Naive thymus-derived CD8-positive, alpha-beta T cell (primary cell): ENCODE measurements around the gene SPRY4. TPM values are rescaled to one million over a fixed set of nuclear protein-coding genes. Genes with fewer than 3 reads are reported as not detected.
"Not testable (repeated sequence)": the region's sequence is repeated elsewhere in the genome, so short reads cannot be mapped to it uniquely, and the experiment has no call there.

Experiments used
- ATAC-seq, 2 donors: fragments of 150-1000 bp; cut with Tn5 transposase in 1 of 2; sonication (Bioruptor Pico), chemical (Tn5 transposase) in 1 of 2; 1 replicate in 1 of 2; 2 replicates in 1 of 2; pipeline ENCODE4 v1.10.0; 2021; ENCODE audit warnings: mild to moderate bottlenecking in 2 of 2, moderate library complexity in 2 of 2
- POLR2A ChIA-PET: fragments of 350-600 bp; sonication (Branson Sonifier 250); formaldehyde crosslinking; loops from one replicate; lab custom pipeline; 2021; ENCODE audit warnings: antibody characterized with exemption; lab: Charles Lee
- DNase-seq, 10 donors: peaks; one replicate each; pipeline versions ENCODE4 v3.0.0 to v3.0.0-alpha.2; 2020 to 2022
- H3K27ac Mint-ChIP-seq, 10 donors: one replicate each; pipeline ENCODE4 v1.8.0; 2020 to 2022; ENCODE audit warnings: mild to moderate bottlenecking in 10 of 10, mixed read lengths in 10 of 10, moderate library complexity in 4 of 10, inconsistent platforms in 1 of 10
- H3K27me3 Mint-ChIP-seq, 5 donors: one replicate each; pipeline ENCODE4 v1.8.0; 2021 to 2022; ENCODE audit warnings: mixed read lengths in 5 of 5
- H3K36me3 Mint-ChIP-seq, 3 donors: one replicate each; pipeline ENCODE4 v1.8.0; 2020 to 2022; ENCODE audit warnings: mixed read lengths in 3 of 3, mild to moderate bottlenecking in 2 of 3, inconsistent platforms in 1 of 3
- H3K4me1 Mint-ChIP-seq, 4 donors: one replicate each; pipeline ENCODE4 v1.8.0; 2021 to 2022; ENCODE audit warnings: mixed read lengths in 4 of 4
- H3K4me3 Mint-ChIP-seq, 10 donors: one replicate each; pipeline ENCODE4 v1.8.0; 2020 to 2022; ENCODE audit warnings: mild to moderate bottlenecking in 10 of 10, mixed read lengths in 10 of 10, moderate library complexity in 6 of 10, inconsistent platforms in 1 of 10
- H3K9me3 Mint-ChIP-seq, 9 donors: one replicate each; pipeline ENCODE4 v1.8.0; 2020 to 2022; ENCODE audit warnings: mixed read lengths in 9 of 9, mild to moderate bottlenecking in 3 of 9, inconsistent platforms in 1 of 9, moderate library complexity in 1 of 9
- polyA plus RNA-seq, 3 donors: library from polyadenylated mRNA; unstranded; fragments of 300-500 nt; fragmentation: Illumina TruSeq; gene quantifications; one replicate each; pipeline ENCODE4 v1.2.3, GENCODE V29; 2021
- total RNA-seq, 8 experiments: library from RNA in 2 of 8; stranded (reverse) in 2 of 8; gene quantifications; one replicate each; pipeline ENCODE4 v1.2.3 and lab custom pipeline; 2021 to 2026

SPRY4 gene, protein sequence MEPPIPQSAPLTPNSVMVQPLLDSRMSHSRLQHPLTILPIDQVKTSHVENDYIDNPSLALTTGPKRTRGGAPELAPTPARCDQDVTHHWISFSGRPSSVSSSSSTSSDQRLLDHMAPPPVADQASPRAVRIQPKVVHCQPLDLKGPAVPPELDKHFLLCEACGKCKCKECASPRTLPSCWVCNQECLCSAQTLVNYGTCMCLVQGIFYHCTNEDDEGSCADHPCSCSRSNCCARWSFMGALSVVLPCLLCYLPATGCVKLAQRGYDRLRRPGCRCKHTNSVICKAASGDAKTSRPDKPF
- total RNA-seq (not detected), polyA plus RNA-seq (not detected), total RNA-seq (lab: John Stamatoyannopoulos, UW) (0 to 2.6 (median 1.0) reads per million in 6 experiments)

DNA sequence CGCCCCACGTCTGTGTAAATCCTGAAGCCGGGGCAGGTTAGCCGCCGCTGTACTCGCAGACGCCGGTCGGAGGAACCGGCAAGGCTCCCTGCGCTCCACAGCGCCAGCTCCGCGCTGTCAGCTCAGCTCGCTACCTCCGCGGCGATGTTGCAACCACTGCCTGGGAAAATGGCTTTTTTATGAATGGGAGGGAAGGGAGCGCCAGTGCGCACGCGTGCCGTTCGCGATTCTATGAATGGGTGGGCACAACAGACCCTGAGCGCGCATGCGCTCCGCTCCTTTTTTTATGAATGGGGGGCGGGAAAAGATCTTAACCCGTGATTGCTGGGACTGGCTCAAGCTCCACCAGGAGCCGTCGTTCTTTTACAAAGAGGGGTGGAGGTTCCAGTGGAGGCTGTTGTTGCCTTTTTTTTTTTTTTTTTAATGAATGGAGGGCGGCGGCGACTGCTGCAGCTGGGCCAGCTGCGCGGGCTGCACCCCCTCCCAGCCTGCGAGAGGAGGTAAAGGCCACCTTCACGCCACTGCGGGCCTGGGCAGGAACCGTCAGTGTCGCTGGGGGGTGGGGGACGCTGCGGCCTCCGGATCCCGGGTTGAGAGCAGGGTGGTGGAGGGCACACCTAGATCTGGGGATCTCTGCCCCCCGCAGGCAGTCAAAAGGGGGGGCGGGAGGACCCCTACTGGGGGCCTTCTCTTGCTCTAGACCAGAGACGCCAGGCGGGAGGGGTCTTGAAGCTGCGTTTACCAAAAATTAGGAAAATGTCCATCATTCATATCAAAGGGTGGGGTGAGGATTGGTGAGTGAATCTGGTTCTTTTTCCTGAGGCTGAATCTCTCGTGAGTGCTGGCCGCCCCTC is at the start of gene SPRY4:
Gene SPRY4, minus strand, starts transcription at position 151 of the 854 bp plus-strand sequence. CDS start 9,913 bp downstream, outside the sequence.
- POLR2A ChIA-PET: interaction anchor here (0.6 to 2.8 kb wide), 7 partner anchors 14 to 356 kb away, joined by 3 to 19 read pairs (median 3); partner anchors contain the start of gene RNF14

DNA sequence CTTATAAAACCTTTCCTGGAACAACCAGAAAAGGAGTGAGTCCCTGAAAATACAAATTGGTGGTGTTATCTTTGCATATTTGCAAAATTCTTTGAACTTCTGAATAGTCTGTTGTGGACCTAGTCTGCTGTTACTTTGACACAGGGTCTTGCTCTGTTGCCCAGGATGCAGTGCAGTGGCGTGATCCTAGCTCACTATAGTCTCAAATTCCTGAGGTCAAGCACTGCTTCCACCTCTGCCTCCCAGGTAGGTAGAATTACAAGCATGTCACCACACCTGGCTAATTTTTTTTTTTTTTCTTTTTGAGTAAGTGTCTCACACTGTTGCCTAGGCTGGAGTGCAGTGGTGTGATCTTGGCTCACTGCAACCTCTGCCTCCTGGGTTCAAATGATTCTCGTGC is 43.7 kb upstream of the SPRY4 start:
- Mint-ChIP-seq H3K4me1 (peaks cover 0 to 11% (median 7%) of the 10 kb centered on the region in 4 donors), H3K4me3 (no peak overlapping the region), H3K9me3 (no peaks in the 10 kb centered on the region), H3K36me3 (no peaks in the 10 kb centered on the region), H3K27me3 (peaks cover 1 to 9% (median 6%) of the 10 kb centered on the region in 5 donors), H3K27ac (no peak overlapping the region)
- DNase-seq (no peak), ATAC-seq (no peak)
- POLR2A ChIA-PET: interaction anchor here (0.6 to 1.3 kb wide), 2 partner anchors 10 to 12 kb away, joined by 5 to 6 read pairs; no protein-coding TSS in a partner anchor

More for the DNA sequence above, at the start of gene SPRY4:
- ATAC-seq (peak; percentile 75 to 79), DNase-seq (peak; percentile 69 to 90 (median 78))
- no peaks in the 10 kb centered on the region for H3K36me3 Mint-ChIP-seq
- H3K4me3 Mint-ChIP-seq: peak within 1 kb of the TSS; percentile 78 to 92 (median 88)
- peaks cover 16 to 48% (median 30%) of the 10 kb centered on the region in 4 donors for H3K4me1 Mint-ChIP-seq
- H3K9me3 Mint-ChIP-seq: no peaks in the 10 kb centered on the region
- peaks cover 43 to 98% (median 63%) of the 10 kb centered on the region in 5 donors for H3K27me3 Mint-ChIP-seq
- peak within 1 kb of the TSS in 5 of 10 donors; percentile 31 to 86 (median 52) for H3K27ac Mint-ChIP-seq

DNA sequence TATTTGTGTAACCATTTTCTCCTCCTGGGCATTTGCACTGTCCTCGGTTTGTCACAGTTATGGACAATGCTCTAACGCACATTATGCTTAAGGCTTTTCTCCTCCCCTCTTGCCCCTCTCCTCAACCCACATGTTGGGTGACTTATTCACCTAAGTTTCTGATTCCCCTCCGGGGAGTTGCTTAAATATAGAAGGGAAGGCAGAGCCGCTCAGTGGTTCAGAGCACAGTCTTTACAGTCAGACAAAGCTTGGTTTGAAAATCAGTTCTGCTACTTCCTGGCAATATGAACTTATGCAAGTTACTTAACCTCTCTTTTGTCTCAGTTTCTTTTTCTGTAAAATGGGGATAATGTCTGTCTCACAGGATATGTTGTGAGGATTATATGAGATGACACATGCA is 41.2 kb upstream of the SPRY4 start:
- POLR2A ChIA-PET: no interaction called here
- DNase-seq (no peak), ATAC-seq (no peak)
- H3K4me1 Mint-ChIP-seq: peaks cover under 1 to 13% (median 7%) of the 10 kb centered on the region in 4 donors
- no peak overlapping the region for H3K4me3 Mint-ChIP-seq
- peak overlapping the region in 1 of 10 donors; percentile 0 for H3K27ac Mint-ChIP-seq
- H3K36me3 Mint-ChIP-seq: no peaks in the 10 kb centered on the region
- H3K9me3 Mint-ChIP-seq: no peaks in the 10 kb centered on the region
- H3K27me3 Mint-ChIP-seq: peaks cover 1 to 9% (median 6%) of the 10 kb centered on the region in 5 donors

DNA sequence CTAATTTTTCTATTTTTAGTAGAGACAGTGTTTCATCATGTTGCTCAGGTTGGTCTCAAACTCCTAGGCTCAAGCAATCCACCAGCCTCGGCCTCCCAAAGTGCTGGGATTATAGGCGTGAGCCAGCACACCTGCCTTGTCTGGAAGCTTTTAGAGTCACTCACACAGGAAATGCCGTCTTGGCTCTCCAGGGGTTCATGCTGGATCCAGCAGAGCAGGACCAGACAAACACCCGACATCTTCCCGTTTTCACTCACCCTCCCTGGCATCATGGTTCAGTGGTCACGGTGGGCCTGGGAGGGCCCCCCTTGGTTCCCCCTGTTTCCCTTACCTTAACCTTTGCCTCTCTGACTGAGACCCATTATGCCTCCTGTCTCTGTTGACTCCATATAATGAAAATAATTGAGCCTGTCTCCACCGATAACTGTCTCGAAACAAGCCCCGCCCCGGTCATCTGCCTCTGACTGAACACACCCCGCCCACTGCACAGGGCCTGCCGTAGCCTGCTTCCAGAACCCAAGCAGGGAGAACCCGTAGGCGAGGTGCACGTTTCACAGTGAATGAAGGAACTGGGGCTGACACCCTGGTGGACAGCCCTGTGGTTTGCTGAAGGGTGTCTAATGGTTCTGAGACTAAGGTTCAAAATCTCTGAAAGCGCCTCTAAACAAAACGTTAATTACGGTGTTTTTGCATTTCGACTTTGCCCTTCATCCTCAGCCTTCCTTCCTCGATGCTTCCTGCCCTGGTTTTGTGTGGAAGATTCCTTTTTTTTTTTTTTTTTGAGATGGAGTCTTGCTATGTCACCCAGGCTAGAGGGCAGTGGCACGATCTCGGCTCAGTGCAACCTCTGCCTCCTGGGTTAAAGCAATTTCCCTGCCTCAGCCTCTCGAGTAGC is 39.7 kb upstream of the SPRY4 start:
- POLR2A ChIA-PET: no interaction called here
- no peak for DNase-seq
- Mint-ChIP-seq H3K27me3 (peaks cover 0 to 9% (median 6%) of the 10 kb centered on the region in 5 donors), H3K9me3 (no peaks in the 10 kb centered on the region), H3K4me1 (peaks cover 8 to 25% (median 19%) of the 10 kb centered on the region in 4 donors), H3K36me3 (no peaks in the 10 kb centered on the region), H3K27ac (no peak overlapping the region), H3K4me3 (no peak overlapping the region)
- no peak for ATAC-seq

DNA sequence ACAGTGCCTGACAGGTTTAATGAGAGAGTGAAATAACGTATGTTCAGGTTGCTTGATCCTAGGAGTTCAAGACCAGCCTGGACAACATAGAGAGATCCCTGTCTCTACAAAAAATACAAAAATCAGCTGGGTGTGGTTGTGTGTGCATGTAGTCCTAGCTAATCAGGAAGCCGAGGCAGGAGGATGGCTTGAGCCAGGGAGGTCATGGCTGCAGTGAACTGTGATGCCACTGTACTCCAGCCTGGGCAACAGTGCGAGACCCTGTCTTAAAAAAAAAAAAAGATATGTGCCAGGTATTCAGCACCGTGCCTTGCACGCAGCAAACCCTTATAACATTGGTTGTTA is 38.8 kb upstream of the SPRY4 start:
- no peaks in the 10 kb centered on the region for H3K36me3 Mint-ChIP-seq
- H3K4me1 Mint-ChIP-seq: peaks cover 8 to 33% (median 25%) of the 10 kb centered on the region in 4 donors
- DNase-seq (no peak), ATAC-seq (no peak)
- no peak overlapping the region for H3K27ac Mint-ChIP-seq
- POLR2A ChIA-PET: interaction anchor here (0.7 to 1.0 kb wide), 2 partner anchors 9 to 37 kb away, joined by 3 read pairs; no protein-coding TSS in a partner anchor
- peaks cover 0 to 9% (median 6%) of the 10 kb centered on the region in 5 donors for H3K27me3 Mint-ChIP-seq
- H3K4me3 Mint-ChIP-seq: no peak overlapping the region
- H3K9me3 Mint-ChIP-seq: no peaks in the 10 kb centered on the region

DNA sequence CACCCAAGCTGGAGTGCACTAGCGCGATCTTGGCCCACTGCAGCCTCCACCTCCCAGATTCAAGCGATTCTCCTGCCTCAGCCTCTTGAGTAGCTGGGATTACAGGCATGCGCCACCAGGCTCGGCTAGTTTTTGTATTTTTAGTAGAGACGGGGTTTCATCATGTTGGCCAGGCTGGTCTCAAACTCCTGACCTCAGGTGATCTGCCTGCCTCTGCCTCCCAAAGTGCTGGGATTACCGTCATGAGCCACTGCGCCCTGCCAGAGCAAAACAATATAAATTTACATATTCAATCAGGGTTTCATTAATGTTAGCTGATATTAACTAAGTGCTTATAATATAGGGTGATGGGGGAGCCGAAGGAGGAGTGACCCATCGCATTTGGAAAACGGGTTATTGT is 37.4 kb upstream of the SPRY4 start:
- not testable (repeated sequence) for H3K4me3 Mint-ChIP-seq, H3K27ac Mint-ChIP-seq, H3K9me3 Mint-ChIP-seq, H3K27me3 Mint-ChIP-seq, DNase-seq, ATAC-seq, H3K36me3 Mint-ChIP-seq
- H3K4me1 Mint-ChIP-seq: peaks cover 16 to 47% (median 37%) of the 10 kb centered on the region in 4 donors
- POLR2A ChIA-PET: interaction anchor here (1.4 kb wide), 1 partner anchor 38 kb away, joined by 3 read pairs; the partner anchor contains the start of gene SPRY4

DNA sequence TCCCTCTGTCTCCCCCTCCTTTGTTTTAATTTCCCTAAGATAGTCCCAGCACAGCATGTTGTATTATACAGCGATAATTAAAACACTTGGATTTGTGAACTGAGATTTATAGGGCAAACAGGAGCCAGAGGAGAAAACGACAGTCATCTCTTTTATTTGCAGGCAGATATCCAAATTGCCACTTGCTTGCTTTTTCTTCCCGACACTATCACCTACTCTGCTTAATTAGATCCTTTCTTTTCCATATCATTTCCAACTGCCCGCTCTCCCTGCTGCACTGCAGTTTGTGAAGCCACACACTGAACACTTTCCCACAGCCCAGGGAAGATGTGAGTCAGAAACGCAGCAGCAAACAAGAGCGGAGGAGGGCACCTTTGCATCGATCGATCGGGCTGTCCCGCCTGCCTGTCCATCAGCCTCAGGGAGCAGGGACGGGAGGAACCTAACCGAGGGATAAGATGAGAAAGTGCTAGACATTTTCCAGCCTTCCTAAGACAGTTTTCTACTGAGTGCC is 35.8 kb upstream of the SPRY4 start:
- peak overlapping the region in 1 of 10 donors; percentile 3 for H3K27ac Mint-ChIP-seq
- H3K4me1 Mint-ChIP-seq: peaks cover 13 to 54% (median 40%) of the 10 kb centered on the region in 4 donors
- no peaks in the 10 kb centered on the region for H3K9me3 Mint-ChIP-seq
- POLR2A ChIA-PET: no interaction called here
- H3K27me3 Mint-ChIP-seq: peaks cover 0 to 3% (median 1%) of the 10 kb centered on the region in 5 donors
- ATAC-seq: no peak
- no peak overlapping the region for H3K4me3 Mint-ChIP-seq
- no peaks in the 10 kb centered on the region for H3K36me3 Mint-ChIP-seq
- no peak for DNase-seq

DNA sequence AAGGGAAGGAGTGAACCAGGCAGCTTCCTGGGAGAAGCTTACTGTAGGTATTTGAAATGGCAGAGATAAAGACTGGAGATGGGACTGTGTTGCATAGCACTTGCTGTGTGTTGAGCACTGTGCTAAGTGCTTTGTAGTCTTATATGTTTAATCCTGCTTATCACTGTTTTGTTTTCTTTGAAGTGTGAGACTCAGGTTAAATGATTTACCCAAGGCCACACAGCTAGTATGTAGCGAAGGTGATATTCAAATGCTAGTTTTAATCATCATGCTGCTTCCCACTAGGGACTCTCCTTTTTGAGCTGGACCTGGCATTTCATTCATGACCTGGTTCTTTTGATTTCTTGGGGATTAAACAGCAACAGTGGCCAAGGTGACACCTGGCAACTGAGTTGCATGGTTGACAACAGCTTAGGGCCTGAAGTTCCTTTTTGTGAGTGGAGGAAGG is 35.3 kb upstream of the SPRY4 start:
- Mint-ChIP-seq H3K4me1 (peaks cover 13 to 54% (median 42%) of the 10 kb centered on the region in 4 donors), H3K4me3 (no peak overlapping the region), H3K36me3 (no peaks in the 10 kb centered on the region), H3K27ac (peak overlapping the region in 1 of 10 donors; percentile 7), H3K9me3 (no peaks in the 10 kb centered on the region), H3K27me3 (peaks cover 0 to 3% (median 0%) of the 10 kb centered on the region in 5 donors)
- no peak for ATAC-seq
- POLR2A ChIA-PET: interaction anchor here (0.6 kb wide), 1 partner anchor 42 kb away, joined by 4 read pairs; no protein-coding TSS in a partner anchor
- DNase-seq: no peak

DNA sequence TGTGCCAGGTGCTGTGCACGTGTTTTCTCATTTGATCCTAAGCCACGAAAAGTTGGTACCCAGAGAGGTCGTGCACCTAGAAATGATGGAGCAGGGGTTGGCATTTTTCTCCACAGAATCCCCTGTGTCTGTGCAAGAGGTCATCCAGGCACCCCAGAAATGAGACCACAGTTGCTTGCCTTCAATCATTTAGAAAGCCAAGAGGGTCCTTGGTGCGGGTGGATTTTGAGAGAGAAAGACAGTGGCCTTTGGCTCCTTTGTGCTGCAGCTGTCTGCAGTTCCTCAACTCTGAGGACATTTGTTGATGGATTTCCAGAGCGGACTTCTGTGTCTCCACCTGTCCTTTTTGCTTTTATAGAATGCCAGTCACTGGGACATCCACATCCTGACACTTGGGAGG is 33.8 kb upstream of the SPRY4 start:
- POLR2A ChIA-PET: interaction anchor here (3.3 kb wide), 1 partner anchor 34 kb away, joined by 19 read pairs; the partner anchor contains the start of gene SPRY4
- peaks cover 0 to 3% (median 0%) of the 10 kb centered on the region in 5 donors for H3K27me3 Mint-ChIP-seq
- peak overlapping the region in 2 of 10 donors; percentile 21 to 34 for H3K27ac Mint-ChIP-seq
- DNase-seq (no peak), ATAC-seq (no peak)
- H3K4me1 Mint-ChIP-seq: peaks cover 13 to 51% (median 46%) of the 10 kb centered on the region in 4 donors
- no peaks in the 10 kb centered on the region for H3K9me3 Mint-ChIP-seq
- peak overlapping the region in 1 of 10 donors; percentile 75 for H3K4me3 Mint-ChIP-seq
- no peaks in the 10 kb centered on the region for H3K36me3 Mint-ChIP-seq

DNA sequence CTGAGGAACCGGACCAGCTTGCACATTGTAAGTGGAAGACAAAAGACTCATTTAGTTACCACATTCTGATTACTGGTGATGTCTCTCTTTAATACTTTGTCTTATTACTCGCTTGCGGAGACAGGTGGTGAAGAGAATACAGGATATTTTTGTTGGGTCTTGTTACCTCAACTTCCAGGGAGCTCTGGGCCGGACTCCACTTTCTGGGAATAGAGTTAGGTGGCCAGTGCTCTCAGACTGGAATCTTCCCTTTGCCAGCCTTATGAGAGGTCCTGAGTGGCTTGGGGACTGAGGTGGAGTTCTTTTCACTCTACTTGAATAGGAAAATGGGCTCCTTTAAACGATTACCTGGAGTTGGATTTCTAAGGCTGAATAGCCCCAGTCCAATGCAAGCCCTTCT is 33.3 kb upstream of the SPRY4 start:
- no peaks in the 10 kb centered on the region for H3K36me3 Mint-ChIP-seq
- peaks cover 0 to 3% (median 0%) of the 10 kb centered on the region in 5 donors for H3K27me3 Mint-ChIP-seq
- POLR2A ChIA-PET: interaction anchor here (0.6 to 3.3 kb wide), 4 partner anchors 34 to 74 kb away, joined by 3 to 19 read pairs (median 4); partner anchors contain the start of gene SPRY4
- peaks cover 15 to 51% (median 46%) of the 10 kb centered on the region in 4 donors for H3K4me1 Mint-ChIP-seq
- no peaks in the 10 kb centered on the region for H3K9me3 Mint-ChIP-seq
- H3K4me3 Mint-ChIP-seq: peak overlapping the region; percentile 73 to 86 (median 81)
- H3K27ac Mint-ChIP-seq: peak overlapping the region in 9 of 10 donors; percentile 21 to 91 (median 71)
- ATAC-seq: no peak
- DNase-seq: no peak

DNA sequence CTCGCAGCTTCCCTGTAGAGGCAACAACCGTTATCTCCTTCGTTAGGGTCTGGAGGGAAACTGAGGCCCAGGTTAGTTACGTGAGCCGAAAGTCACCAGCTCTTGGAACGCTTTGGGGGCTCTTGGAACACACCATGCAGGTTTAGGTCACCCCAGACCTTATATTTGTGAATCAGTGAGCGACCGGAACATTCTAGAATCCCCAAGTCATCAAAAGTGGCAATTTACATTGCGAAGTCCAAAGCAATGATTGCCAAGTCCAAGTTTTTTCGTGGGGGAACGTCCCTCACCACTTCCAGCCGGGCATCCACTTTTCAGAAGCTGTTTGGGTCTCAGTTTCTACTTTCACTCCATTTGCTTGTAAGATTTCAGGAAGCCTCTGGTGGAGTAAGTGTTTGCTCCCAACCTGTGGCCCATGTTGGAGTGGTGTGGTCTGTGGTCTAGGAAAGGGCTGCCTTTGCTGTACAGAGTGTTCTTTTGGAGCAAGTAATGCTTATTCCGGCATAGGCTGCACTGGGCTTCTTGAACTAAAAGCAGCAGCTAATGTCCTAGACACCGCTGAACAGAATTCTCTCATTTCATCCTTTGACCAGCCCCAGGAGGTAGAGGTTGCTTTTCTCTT is 32.8 kb upstream of the SPRY4 start:
- Mint-ChIP-seq H3K36me3 (no peaks in the 10 kb centered on the region), H3K4me3 (peak overlapping the region; percentile 73 to 86 (median 81)), H3K27ac (peak overlapping the region; percentile 43 to 91 (median 70)), H3K4me1 (peaks cover 15 to 51% (median 47%) of the 10 kb centered on the region in 4 donors), H3K9me3 (no peaks in the 10 kb centered on the region), H3K27me3 (peaks cover 0 to 2% (median 0%) of the 10 kb centered on the region in 5 donors)
- POLR2A ChIA-PET: interaction anchor here (0.6 to 3.3 kb wide), 7 partner anchors 10 to 75 kb away, joined by 3 to 19 read pairs (median 5); partner anchors contain the start of gene SPRY4
- peak in 3 of 10 donors; percentile 20 to 31 (median 27) for DNase-seq
- ATAC-seq: no peak
